Stimulated activated memory B cell treated with anti-CD40 and anti-IgM and Interleukin-4, amounts not matched to agents 10 μg/mL and 1 μg/mL and 100 μg/mL, for 72 hours (primary cell): ENCODE measurements around the gene ABI3.

Experiments used
- ATAC-seq: fragments of 150-1000 bp; cut with Tn5 transposase; 2 replicates; pipeline ENCODE4 v1.10.0; 2021
- H3K27ac Mint-ChIP-seq: one replicate; pipeline ENCODE4 v1.8.0; 2022; ENCODE audit warnings: mild to moderate bottlenecking, mixed read lengths
- H3K27me3 Mint-ChIP-seq: one replicate; pipeline ENCODE4 v1.8.0; 2022; ENCODE audit warnings: mixed read lengths
- H3K36me3 Mint-ChIP-seq: one replicate; pipeline ENCODE4 v1.8.0; 2022; ENCODE audit warnings: mixed read lengths
- H3K4me1 Mint-ChIP-seq: one replicate; pipeline ENCODE4 v1.8.0; 2022; ENCODE audit warnings: mixed read lengths
- H3K4me3 Mint-ChIP-seq: one replicate; pipeline ENCODE4 v1.8.0; 2022; ENCODE audit warnings: mild to moderate bottlenecking, moderate library complexity, mixed read lengths
- H3K9me3 Mint-ChIP-seq: one replicate; pipeline ENCODE4 v1.8.0; 2022; ENCODE audit warnings: mixed read lengths

ABI3 gene

GRCh38 chr17:49191409-49191916, 19.0 kb upstream of the ABI3 start:
- Mint-ChIP-seq H3K4me1 (peaks cover 46% of the 10 kb centered on the region), H3K27ac (peak overlapping the region; percentile 99), H3K9me3 (no peaks in the 10 kb centered on the region), H3K4me3 (peak overlapping the region; percentile 87), H3K27me3 (no peaks in the 10 kb centered on the region), H3K36me3 (no peaks in the 10 kb centered on the region)
- peak; percentile 0 for ATAC-seq

- no peaks in the 10 kb centered on the region for H3K9me3 Mint-ChIP-seq
- H3K4me3 Mint-ChIP-seq, result peak overlapping the region; percentile 87
- no peaks in the 10 kb centered on the region for H3K36me3 Mint-ChIP-seq
- ATAC-seq, result peak; percentile 78
- peak overlapping the region; percentile 99 for H3K27ac Mint-ChIP-seq
- H3K27me3 Mint-ChIP-seq, result no peaks in the 10 kb centered on the region
- H3K4me1 Mint-ChIP-seq, result peaks cover 46% of the 10 kb centered on the region
These were observed 18.4 kb upstream of the ABI3 start for GRCh38 chr17:49191917-49192741.

- Mint-ChIP-seq H3K4me3 (peak overlapping the region; percentile 87), H3K4me1 (peaks cover 46% of the 10 kb centered on the region), H3K9me3 (no peaks in the 10 kb centered on the region), H3K27ac (peak overlapping the region; percentile 99), H3K36me3 (no peaks in the 10 kb centered on the region), H3K27me3 (no peaks in the 10 kb centered on the region)
- ATAC-seq, result peak; percentile 18
These were observed 16.8 kb upstream of the ABI3 start for GRCh38 chr17:49193513-49194296.

- Mint-ChIP-seq H3K27me3 (no peaks in the 10 kb centered on the region), H3K27ac (peak overlapping the region; percentile 99), H3K36me3 (no peaks in the 10 kb centered on the region), H3K4me1 (peaks cover 46% of the 10 kb centered on the region), H3K4me3 (peak overlapping the region; percentile 87), H3K9me3 (no peaks in the 10 kb centered on the region)
- no peak for ATAC-seq
These were observed 16.3 kb upstream of the ABI3 start for GRCh38 chr17:49194297-49194607.

GRCh38 chr17:49195751-49196150, 14.8 kb upstream of the ABI3 start:
- Mint-ChIP-seq H3K27ac (peak overlapping the region; percentile 57), H3K9me3 (no peaks in the 10 kb centered on the region), H3K4me3 (no peak overlapping the region), H3K36me3 (no peaks in the 10 kb centered on the region), H3K27me3 (no peaks in the 10 kb centered on the region), H3K4me1 (peaks cover 36% of the 10 kb centered on the region)
- ATAC-seq, result no peak

GRCh38 chr17:49196520-49196919, 14.0 kb upstream of the ABI3 start:
- H3K27me3 Mint-ChIP-seq, result no peaks in the 10 kb centered on the region
- no peaks in the 10 kb centered on the region for H3K36me3 Mint-ChIP-seq
- H3K9me3 Mint-ChIP-seq, result no peaks in the 10 kb centered on the region
- no peak overlapping the region for H3K4me3 Mint-ChIP-seq
- ATAC-seq, result no peak
- H3K27ac Mint-ChIP-seq, result no peak overlapping the region
- peaks cover 33% of the 10 kb centered on the region for H3K4me1 Mint-ChIP-seq

- Mint-ChIP-seq H3K27me3 (no peaks in the 10 kb centered on the region), H3K36me3 (no peaks in the 10 kb centered on the region), H3K9me3 (no peaks in the 10 kb centered on the region), H3K4me1 (peaks cover 28% of the 10 kb centered on the region), H3K27ac (peak overlapping the region; percentile 22), H3K4me3 (no peak overlapping the region)
- ATAC-seq, result no peak
These were observed 13.0 kb upstream of the ABI3 start for GRCh38 chr17:49197346-49197998.

- H3K36me3 Mint-ChIP-seq, result no peaks in the 10 kb centered on the region
- no peak overlapping the region for H3K27ac Mint-ChIP-seq
- H3K4me3 Mint-ChIP-seq, result no peak overlapping the region
- ATAC-seq, result no peak
- no peaks in the 10 kb centered on the region for H3K27me3 Mint-ChIP-seq
- H3K9me3 Mint-ChIP-seq, result no peaks in the 10 kb centered on the region
- peaks cover 22% of the 10 kb centered on the region for H3K4me1 Mint-ChIP-seq
These were observed 12.3 kb upstream of the ABI3 start for GRCh38 chr17:49198211-49198610.

- no peak overlapping the region for H3K4me3 Mint-ChIP-seq
- peaks cover 5% of the 10 kb centered on the region for H3K4me1 Mint-ChIP-seq
- H3K27ac Mint-ChIP-seq, result no peak overlapping the region
- no peaks in the 10 kb centered on the region for H3K9me3 Mint-ChIP-seq
- ATAC-seq, result no peak
- no peaks in the 10 kb centered on the region for H3K36me3 Mint-ChIP-seq
- H3K27me3 Mint-ChIP-seq, result no peaks in the 10 kb centered on the region
These were observed 10.0 kb upstream of the ABI3 start for GRCh38 chr17:49200423-49201083.

GRCh38 chr17:49201481-49201927, 9.0 kb upstream of the ABI3 start:
- Mint-ChIP-seq H3K4me3 (no peak overlapping the region), H3K4me1 (no peaks in the 10 kb centered on the region), H3K27ac (no peak overlapping the region), H3K36me3 (peaks cover 8% of the 10 kb centered on the region), H3K27me3 (no peaks in the 10 kb centered on the region), H3K9me3 (no peaks in the 10 kb centered on the region)
- ATAC-seq, result no peak

GRCh38 chr17:49203796-49204195, 6.7 kb upstream of the ABI3 start:
- Mint-ChIP-seq H3K27me3 (no peaks in the 10 kb centered on the region), H3K27ac (no peak overlapping the region), H3K36me3 (peaks cover 12% of the 10 kb centered on the region), H3K4me3 (no peak overlapping the region), H3K4me1 (peaks cover 1% of the 10 kb centered on the region), H3K9me3 (no peaks in the 10 kb centered on the region)
- ATAC-seq, result no peak

GRCh38 chr17:49204516-49204915, 6.0 kb upstream of the ABI3 start:
- Mint-ChIP-seq H3K27ac (no peak overlapping the region), H3K9me3 (no peaks in the 10 kb centered on the region), H3K4me1 (peaks cover 8% of the 10 kb centered on the region), H3K4me3 (no peak overlapping the region), H3K36me3 (peaks cover 12% of the 10 kb centered on the region), H3K27me3 (no peaks in the 10 kb centered on the region)
- ATAC-seq, result no peak

GRCh38 chr17:49209061-49209571, 1.4 kb upstream of the ABI3 start:
- peaks cover 54% of the 10 kb centered on the region for H3K4me1 Mint-ChIP-seq
- peaks cover 12% of the 10 kb centered on the region for H3K36me3 Mint-ChIP-seq
- no peaks in the 10 kb centered on the region for H3K9me3 Mint-ChIP-seq
- ATAC-seq, result no peak
- no peaks in the 10 kb centered on the region for H3K27me3 Mint-ChIP-seq
- H3K27ac Mint-ChIP-seq, result peak overlapping the region; percentile 99
- H3K4me3 Mint-ChIP-seq, result no peak overlapping the region

GRCh38 chr17:49213399-49213798, 2.9 kb downstream of the ABI3 start:
- peak overlapping the region; percentile 85 for H3K4me3 Mint-ChIP-seq
- peaks cover 3% of the 10 kb centered on the region for H3K9me3 Mint-ChIP-seq
- H3K27ac Mint-ChIP-seq, result peak overlapping the region; percentile 81
- peaks cover 93% of the 10 kb centered on the region for H3K4me1 Mint-ChIP-seq
- H3K36me3 Mint-ChIP-seq, result peaks cover 25% of the 10 kb centered on the region
- no peaks in the 10 kb centered on the region for H3K27me3 Mint-ChIP-seq
- ATAC-seq, result peak; percentile 18

GRCh38 chr17:49213847-49214246, 3.3 kb downstream of the ABI3 start:
- Mint-ChIP-seq H3K36me3 (peaks cover 25% of the 10 kb centered on the region), H3K9me3 (peaks cover 3% of the 10 kb centered on the region), H3K27me3 (no peaks in the 10 kb centered on the region), H3K27ac (peak overlapping the region; percentile 81), H3K4me3 (peak overlapping the region; percentile 85), H3K4me1 (peaks cover 96% of the 10 kb centered on the region)
- no peak for ATAC-seq
